Ovary (tissue), 9 donors: ENCODE data around the gene GABRG3. TPM values are rescaled to one million over a fixed set of nuclear protein-coding genes. Genes with fewer than 3 reads are reported as not detected.

ENCODE experiments used
- DNase-seq, 5 donors: peaks; one replicate each; pipeline ENCODE4 v3.0.0-alpha.2; 2019 to 2020
- H3K27ac ChIP-seq, 2 donors: fragments of 200-600 bp; one replicate each; pipeline versions ENCODE4 v1.5.1 to v1.8.0; 2019 to 2022
- H3K27me3 ChIP-seq: fragments of 200-600 bp; one replicate; pipeline ENCODE4 v1.8.0; 2022
- H3K36me3 ChIP-seq: fragments of 200-600 bp; sonication (generic); one replicate; pipeline ENCODE4 v1.5.1; 2019
- H3K4me1 ChIP-seq: one replicate; pipeline ENCODE4 v1.8.1; 2013; ENCODE audit warnings: mild to moderate bottlenecking, moderate library complexity; ENCODE audit not compliant: insufficient read depth
- H3K4me3 ChIP-seq: fragments of 200-600 bp; sonication (generic); one replicate; pipeline ENCODE4 v1.5.1; 2017
- H3K9me3 ChIP-seq, 2 donors: fragments of 200-600 bp in 1 of 2; sonication (generic) in 1 of 2; one replicate each; pipeline versions ENCODE4 v1.5.1 to v1.8.1; 2013 to 2019; ENCODE audit warnings: mild to moderate bottlenecking in 1 of 2, moderate library complexity in 1 of 2
- EP300 ChIP-seq: sonication (generic); formaldehyde crosslinking; IDR thresholded peaks from one replicate; pipeline ENCODE4 v1.6.1; 2017; ENCODE audit warnings: antibody characterized with exemption
- POLR2A ChIP-seq: fragments of 450-650 bp; IDR thresholded peaks from one replicate; pipeline ENCODE4 v1.6.1; 2017; ENCODE audit warnings: antibody characterized with exemption, mild to moderate bottlenecking, moderate library complexity
- WGBS, 3 donors: extraction: QIAGEN DNeasy Blood & Tissue Kit in 1 of 3; methylation state at CpG; one replicate each; pipeline versions ENCODE4 v1.1.5 to v1.1.7; 2013 to 2017; 5-methylcytosine and 5-hydroxymethylcytosine counted together
- intact Hi-C, 4 donors: fragments of 100-400 bp; cut with DNase I; formaldehyde crosslinking; loops; one replicate each; pipeline versions ENCODE4 v1.11.0 to v1.15.1; 2022 to 2023
- polyA plus RNA-seq, 2 donors: library from polyadenylated mRNA; stranded (reverse); fragments of 200-250 nt in 1 of 2; fragments of 350-450 nt in 1 of 2; fragmentation: Illumina TruSeq in 1 of 2; extraction: RNeasy Lipid Tissue Mini Kit (QIAGEN cat#74804) in 1 of 2; gene quantifications; one replicate each; pipeline ENCODE4 v1.2.3, GENCODE V29; 2013 to 2014
- total RNA-seq, 7 donors: library from RNA; depleted of rRNA in 2 of 7; stranded (reverse); fragments of >200 nt in 2 of 7; fragmentation: NEBNext Ultra II Directional in 3 of 7; extraction: Animal tissue kit (Norgen Biotek cat#: 25700) in 3 of 7; gene quantifications; one replicate each; pipeline versions ENCODE4 v1.1.0 to v1.2.4, GENCODE V29; 2016 to 2023
- TF ChIP-seq, protein P1 (sequence below), 3 donors: fragments of 450-650 bp in 2 of 3; fragments of 200-600 bp in 1 of 3; IDR thresholded peaks; one replicate each; pipeline versions ENCODE4 v1.5.1 to v1.8.0; 2016 to 2022; ENCODE audit warnings: antibody characterized with exemption in 3 of 3, mild to moderate bottlenecking in 1 of 3
- donor health status: DM: no; HTN: no; CAD: no; lungs with moderate emphysema.
- donor health status: DM: no; HTN: no; CAD: no.
- donor health status: Bipolar disorder and iron deficiency.
- donor health status: DM: yes; HTN: yes; CAD: no.
- donor health status: DM: no; HTN: no; CAD: no.
- donor health status: DM: yes; HTN: yes; CAD: no.

GABRG3 gene
- total and polyA plus RNA-seq, 9 donors = 0.01 to 0.18 (median 0.13) TPM; not detected in 6

- H3K4me3 ChIP-seq = no peak overlapping the region
- H3K27ac ChIP-seq = no peak overlapping the region
- intact Hi-C loops = no loop called here
- WGBS, 3 donors = 56 to 69% (median 63%) methylated on average over 3 of the region's 3 CpGs
- no peaks in the 10 kb centered on the region for H3K36me3 ChIP-seq
- H3K4me1 ChIP-seq = no peaks in the 10 kb centered on the region
- no peaks in the 10 kb centered on the region for H3K9me3 ChIP-seq
- H3K27me3 ChIP-seq = no peaks in the 10 kb centered on the region
- TF ChIP-seq EP300 (no peak), POLR2A (no peak)
- TF ChIP-seq, protein P1, sequence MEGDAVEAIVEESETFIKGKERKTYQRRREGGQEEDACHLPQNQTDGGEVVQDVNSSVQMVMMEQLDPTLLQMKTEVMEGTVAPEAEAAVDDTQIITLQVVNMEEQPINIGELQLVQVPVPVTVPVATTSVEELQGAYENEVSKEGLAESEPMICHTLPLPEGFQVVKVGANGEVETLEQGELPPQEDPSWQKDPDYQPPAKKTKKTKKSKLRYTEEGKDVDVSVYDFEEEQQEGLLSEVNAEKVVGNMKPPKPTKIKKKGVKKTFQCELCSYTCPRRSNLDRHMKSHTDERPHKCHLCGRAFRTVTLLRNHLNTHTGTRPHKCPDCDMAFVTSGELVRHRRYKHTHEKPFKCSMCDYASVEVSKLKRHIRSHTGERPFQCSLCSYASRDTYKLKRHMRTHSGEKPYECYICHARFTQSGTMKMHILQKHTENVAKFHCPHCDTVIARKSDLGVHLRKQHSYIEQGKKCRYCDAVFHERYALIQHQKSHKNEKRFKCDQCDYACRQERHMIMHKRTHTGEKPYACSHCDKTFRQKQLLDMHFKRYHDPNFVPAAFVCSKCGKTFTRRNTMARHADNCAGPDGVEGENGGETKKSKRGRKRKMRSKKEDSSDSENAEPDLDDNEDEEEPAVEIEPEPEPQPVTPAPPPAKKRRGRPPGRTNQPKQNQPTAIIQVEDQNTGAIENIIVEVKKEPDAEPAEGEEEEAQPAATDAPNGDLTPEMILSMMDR (IDR thresholded peaks at IDR 0.05) = no peak
- DNase-seq = no peak
Measured at GRCh38 chr15:27268923-27269322, 297.9 kb downstream of the GABRG3 start.

DNA sequence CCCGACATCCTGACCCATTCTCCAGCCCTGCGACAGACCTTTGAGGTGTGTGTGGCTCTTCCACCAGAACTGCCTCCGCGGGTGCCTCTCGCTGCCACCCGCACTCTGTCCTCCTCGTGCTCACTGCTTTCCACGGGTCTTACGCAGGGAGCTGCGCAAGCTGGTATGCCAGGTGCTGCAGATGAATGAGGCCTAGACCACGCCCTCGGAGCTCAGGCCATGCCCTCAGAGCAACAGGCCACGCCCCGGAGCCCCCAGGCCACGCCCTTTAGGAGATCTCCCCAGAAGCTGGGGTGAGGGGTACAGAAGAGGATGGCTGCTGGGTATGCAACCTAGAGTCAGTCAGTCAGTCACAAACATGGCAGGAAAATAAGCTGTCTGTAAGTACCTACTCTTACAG lies 300.3 kb downstream of the GABRG3 start:
- Histone ChIP-seq H3K4me1 (no peaks in the 10 kb centered on the region), H3K27me3 (no peaks in the 10 kb centered on the region), H3K4me3 (no peak overlapping the region), H3K27ac (no peak overlapping the region), H3K36me3 (no peaks in the 10 kb centered on the region), H3K9me3 (no peaks in the 10 kb centered on the region)
- 81 to 88% (median 86%) methylated on average over 15 of the region's 15 CpGs for WGBS, 3 donors
- intact Hi-C loops = no loop called here
- DNase-seq = no peak
- TF ChIP-seq EP300 (no peak), POLR2A (no peak)
- TF ChIP-seq, protein P1 (IDR thresholded peaks at IDR 0.05) = no peak

- intact Hi-C loops = no loop called here
- TF ChIP-seq POLR2A (no peak), EP300 (no peak)
- TF ChIP-seq, protein P1 (IDR thresholded peaks at IDR 0.05) = no peak
- Histone ChIP-seq H3K27me3 (no peaks in the 10 kb centered on the region), H3K9me3 (no peaks in the 10 kb centered on the region), H3K4me1 (no peaks in the 10 kb centered on the region), H3K27ac (no peak overlapping the region), H3K4me3 (no peak overlapping the region), H3K36me3 (no peaks in the 10 kb centered on the region)
- DNase-seq = no peak
Measured at GRCh38 chr15:27272427-27272826, 301.4 kb downstream of the GABRG3 start.

DNA sequence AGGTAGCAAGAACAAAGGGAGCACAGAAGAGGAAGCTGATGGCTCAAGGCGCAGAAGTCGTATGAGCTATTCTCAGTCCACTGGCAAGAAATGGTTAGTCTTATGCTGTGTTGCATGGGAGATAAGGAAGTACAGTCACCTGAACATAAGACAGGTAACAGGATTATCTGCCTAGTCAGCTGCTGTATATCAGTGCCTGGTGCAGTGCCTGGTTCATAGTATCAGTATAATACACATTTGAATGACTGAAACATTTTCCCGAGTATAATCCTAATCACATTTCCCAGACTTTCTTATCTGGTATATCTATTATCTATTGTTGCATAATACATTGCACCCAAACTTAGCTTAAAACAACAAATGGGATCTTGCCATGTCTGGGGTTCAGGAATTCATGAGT lies 302.5 kb downstream of the GABRG3 start:
- H3K4me3 ChIP-seq = no peak overlapping the region
- 92 to 97% (median 96%) methylated on average over 3 of the region's 3 CpGs for WGBS, 3 donors
- no peaks in the 10 kb centered on the region for H3K4me1 ChIP-seq
- TF ChIP-seq POLR2A (no peak), EP300 (no peak)
- TF ChIP-seq, protein P1 (IDR thresholded peaks at IDR 0.05) = no peak
- no peaks in the 10 kb centered on the region for H3K9me3 ChIP-seq
- no peaks in the 10 kb centered on the region for H3K36me3 ChIP-seq
- DNase-seq = no peak
- no peaks in the 10 kb centered on the region for H3K27me3 ChIP-seq
- H3K27ac ChIP-seq = no peak overlapping the region
- intact Hi-C loops = no loop called here
